NCI-H2081 (cell line): ENCODE measurements around the gene CCDC8.
A peak's percentile ranks its signal among the peaks of the same experiment; 100 is the strongest.
"Not testable (repeated sequence)": the region's sequence is repeated elsewhere in the genome, so short reads cannot be mapped to it uniquely, and the experiment has no call there.

Source experiments
- DNase-seq, 2 experiments: peaks; one replicate each; lab custom pipeline; 2025; lab: John Stamatoyannopoulos, UW

The CCDC8 gene

DNA sequence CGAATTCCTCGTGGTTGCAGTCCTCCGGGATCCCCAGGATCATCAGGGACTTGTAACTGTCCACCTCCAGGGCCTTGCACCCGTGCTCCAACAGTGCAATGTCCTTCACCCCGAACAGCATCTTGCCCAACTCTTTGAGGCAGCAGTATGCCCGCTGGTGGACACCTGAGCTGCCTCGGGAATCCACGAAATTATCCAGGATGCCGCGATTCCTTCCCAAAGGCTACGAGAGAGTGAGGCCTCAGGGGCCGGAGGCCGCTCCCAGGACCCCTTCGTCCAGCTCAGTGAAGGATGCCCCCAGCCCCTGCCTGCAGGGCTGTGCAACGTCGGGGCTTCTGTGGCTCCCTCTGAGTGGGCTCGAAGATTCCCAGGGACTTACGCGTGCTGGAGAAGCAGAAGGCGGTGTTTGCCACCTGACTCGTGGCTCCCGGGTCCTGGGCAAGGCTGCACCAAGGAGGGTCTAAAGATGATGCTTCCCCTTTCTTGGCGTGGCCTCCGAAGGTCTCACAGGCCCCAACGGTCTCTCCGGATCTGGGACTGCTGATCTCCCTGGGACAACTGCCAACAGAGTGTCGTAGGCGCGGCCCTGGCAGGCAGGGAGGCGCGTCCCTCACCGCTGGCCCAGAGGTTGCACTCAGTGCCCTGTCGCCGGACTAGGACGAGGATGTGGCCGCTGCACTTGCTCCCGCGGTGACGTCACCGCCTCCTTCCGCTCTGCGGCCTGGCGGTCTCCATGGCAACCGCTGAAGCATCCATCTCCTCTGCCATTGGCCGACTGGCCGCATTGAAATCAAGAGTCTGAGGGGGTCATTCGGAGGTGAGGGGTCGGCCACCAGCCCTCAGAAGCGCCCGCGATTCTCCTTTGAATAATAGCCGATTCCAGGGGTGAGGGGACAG is 15.1 kb upstream of the CCDC8 start, which contains the start of gene PNMA8C:
Gene PNMA8C (minus strand): TSS at position 698 of the 897 bp plus-strand sequence. CDS start 577 bp downstream, at position 121.
- DNase-seq, result peak in 1 of 2 experiments; percentile 15

GRCh38 chr19:46427518-46428045 is 14.2 kb upstream of the CCDC8 start:
- no peak for DNase-seq

GRCh38 chr19:46426506-46427162 is 13.3 kb upstream of the CCDC8 start:
- DNase-seq, result peak; percentile 12 to 14

GRCh38 chr19:46426035-46426505 is 12.7 kb upstream of the CCDC8 start:
- no peak for DNase-seq

GRCh38 chr19:46423188-46423587 is 9.8 kb upstream of the CCDC8 start:
- DNase-seq, result no peak

GRCh38 chr19:46422344-46422743 is 9.0 kb upstream of the CCDC8 start:
- no peak for DNase-seq

DNA sequence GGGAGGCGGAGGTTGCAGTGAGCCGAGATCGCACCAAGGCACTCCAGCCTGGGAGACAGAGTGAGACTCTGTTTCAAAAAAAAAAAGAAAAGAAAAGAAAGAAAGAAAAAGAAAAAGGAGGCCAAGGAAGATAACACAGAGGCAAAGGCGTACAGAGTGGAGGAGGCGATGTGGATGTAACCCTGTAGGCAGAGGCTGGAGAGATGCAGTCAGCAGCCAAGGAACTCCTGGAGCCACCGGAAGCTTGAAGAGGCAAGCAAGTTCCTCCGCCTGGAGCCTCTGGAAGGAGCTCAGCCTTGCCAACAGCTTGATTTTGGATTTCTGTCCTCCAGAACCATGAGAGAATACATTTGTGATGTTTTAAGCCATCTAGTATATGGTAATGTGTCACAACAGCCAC is 6.7 kb upstream of the CCDC8 start:
- no peak for DNase-seq

DNA sequence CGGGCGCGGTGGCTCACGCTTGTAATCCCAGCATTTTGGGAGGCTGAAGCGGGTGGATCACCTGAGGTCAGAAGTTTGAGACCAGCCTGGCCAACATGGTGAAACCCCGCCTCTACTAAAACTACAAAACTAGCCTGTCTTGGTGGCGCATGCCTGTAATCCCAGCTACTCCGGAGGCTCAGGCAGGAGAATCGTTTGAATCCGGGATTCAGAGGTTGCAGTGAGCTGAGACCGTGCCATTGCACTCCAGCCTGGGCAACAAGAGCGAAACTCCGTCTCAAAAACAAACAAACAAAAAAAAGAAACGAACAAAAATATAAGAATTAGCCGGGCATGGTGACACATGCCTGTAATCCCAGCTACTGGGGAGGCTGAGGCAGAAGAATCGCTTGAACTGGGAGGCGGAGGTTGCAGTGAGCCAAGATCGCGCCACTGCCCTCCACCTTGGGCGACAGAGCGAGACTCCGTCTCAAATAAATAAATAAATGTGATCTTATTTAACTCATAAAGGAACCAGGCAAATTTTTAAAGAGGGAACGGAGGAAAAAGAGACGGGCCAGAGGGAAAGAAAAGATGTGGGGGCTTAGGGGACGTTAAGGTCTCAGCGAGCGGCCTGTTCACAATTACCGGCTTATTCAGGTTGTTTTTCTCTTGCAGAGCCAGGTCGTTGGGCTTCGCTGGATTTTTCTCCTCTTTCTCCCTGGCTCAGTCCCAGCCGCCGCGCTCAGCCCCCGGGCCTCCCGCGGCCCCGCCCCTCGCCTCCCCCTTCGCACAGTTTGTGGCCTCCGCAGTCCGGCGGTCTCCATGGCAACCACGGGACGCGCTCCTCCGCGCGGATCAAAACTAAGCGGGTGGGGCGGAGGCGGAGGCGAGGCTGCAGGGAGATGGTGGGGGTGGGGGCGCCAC is 2.7 kb upstream of the CCDC8 start:
- peak; percentile 52 for DNase-seq

- not testable (repeated sequence) for DNase-seq
These were observed 1.5 kb upstream of the CCDC8 start for GRCh38 chr19:46414899-46415298.

GRCh38 chr19:46412650-46413261 is 608 bp downstream of the CCDC8 start:
- no peak for DNase-seq

DNA sequence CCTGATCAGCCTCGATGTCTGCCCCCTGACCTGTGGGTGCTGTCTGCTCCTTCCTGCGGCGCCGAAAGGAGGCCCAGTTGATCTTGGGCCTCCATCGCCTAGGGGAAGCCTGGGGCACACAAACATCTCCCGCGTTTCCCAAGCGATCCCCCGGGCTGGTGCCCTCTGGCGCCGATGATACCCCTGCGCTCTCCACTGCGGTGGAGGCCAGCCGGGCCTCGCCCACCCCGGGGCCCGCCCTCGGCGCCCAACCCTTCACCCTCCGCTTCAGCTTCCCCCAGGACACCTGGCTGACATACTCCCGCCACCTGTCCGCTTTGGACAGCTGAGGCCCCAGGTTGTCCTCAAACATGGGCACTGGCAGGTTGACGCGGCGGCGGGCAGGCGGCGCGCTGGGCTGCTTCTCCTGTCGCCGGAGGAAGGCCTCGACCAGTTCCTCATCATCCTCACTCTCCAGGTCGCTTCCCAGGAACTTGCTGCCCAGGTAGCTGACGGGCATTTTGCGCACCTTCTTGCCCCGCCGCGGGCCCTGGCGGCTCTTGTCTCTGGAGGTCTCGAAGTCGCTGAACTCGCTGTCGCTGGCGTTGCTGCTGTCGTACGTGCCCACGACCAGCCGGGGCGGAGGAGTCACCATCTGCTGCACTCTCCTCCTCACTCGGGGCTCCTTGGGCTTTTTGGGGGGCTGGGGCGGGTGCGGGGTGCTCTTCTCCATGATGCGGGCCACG is 1.3 kb downstream of the CCDC8 start:
- no peak for DNase-seq

- no peak for DNase-seq
These were observed 2.1 kb downstream of the CCDC8 start for GRCh38 chr19:46411088-46411924.

- DNase-seq, result no peak
These were observed 2.9 kb downstream of the CCDC8 start for GRCh38 chr19:46410205-46411087.

GRCh38 chr19:46409191-46409590 is 4.2 kb downstream of the CCDC8 start:
- no peak for DNase-seq

DNA sequence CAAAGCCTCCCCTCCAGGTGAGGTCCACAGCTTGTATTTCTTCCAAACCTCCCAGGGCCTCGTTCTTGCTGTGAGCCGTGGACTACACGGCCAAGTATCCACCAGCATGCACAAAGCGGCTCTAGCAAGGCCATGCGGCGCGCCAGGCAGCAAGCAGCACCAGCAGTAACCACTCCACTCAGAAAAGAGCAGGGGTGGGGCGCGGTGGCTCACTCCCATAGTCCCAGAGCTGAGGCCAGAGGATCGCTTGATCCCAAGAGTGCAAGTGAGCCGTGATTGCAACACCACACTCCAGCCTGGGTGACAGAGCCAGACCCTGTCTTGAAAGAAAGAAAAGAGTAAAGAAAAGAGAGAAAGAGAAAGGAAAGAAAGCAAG is 4.7 kb downstream of the CCDC8 start:
- DNase-seq, result no peak

- DNase-seq, result no peak
These were observed 5.3 kb downstream of the CCDC8 start for GRCh38 chr19:46407856-46408663.

DNA sequence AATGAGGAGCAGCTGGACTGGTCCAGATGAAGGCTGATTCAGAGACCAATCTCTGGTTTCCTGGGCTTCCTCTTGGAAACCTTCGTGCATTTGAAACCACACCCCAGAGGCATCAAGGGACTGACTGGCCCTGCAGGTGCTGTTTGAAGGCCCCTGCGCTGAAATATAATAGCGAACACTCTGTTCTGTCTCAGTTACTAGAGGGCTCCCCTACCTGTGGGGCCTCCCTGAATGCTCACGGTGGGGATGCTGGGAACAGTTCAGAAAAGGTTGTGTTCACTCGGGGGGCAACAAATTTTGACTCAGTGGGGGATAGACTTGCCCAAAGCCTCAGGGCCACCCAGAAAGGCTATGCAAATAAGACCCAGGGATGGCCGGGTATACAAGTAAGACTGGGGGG is 6.4 kb downstream of the CCDC8 start:
- DNase-seq, result no peak
